ENCODE results near the gene MAP1LC3B.

DNA sequence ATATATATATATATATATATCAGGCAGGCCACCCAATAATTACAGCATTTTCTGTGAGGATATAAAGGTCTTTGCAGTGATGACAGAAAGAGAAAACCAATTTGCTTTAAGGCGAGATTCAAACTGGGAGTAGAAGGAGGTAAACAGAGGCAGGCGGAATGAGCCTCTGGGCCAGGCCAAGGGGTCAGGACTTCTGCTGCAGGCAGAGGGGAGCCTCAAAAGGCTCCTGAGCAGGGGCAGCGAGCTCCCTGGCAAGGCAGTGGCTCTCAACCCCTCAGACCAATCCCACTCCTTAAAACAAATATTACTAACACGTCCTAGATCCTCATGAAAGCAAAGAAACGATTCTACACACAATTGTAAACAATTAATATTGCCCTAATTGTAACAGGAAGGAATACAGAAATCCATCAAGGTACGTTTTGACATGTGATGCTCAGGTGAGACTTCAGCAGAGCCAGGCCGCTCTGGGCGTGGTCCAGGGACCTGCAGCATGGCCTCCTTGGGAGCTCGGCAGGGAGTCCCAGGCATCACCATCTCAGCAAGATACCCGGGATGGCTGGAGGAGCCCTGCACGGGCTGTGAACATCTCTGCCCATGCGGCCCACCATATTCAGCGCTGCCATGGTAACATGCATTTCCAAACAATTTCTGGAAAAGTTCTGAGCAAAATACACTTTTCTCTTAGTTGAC, 27.0 kb upstream of the MAP1LC3B start:
- no peak for TF ChIP-seq ZFP30 (CRISPR knock-in tag; IDR thresholded peaks at IDR 0.05)
- TF ChIP-seq PPARA (CRISPR knock-in tag; IDR thresholded peaks at IDR 0.05; ENCODE audit: borderline replicate concordance): no peak
- TF ChIP-seq, protein P1, sequence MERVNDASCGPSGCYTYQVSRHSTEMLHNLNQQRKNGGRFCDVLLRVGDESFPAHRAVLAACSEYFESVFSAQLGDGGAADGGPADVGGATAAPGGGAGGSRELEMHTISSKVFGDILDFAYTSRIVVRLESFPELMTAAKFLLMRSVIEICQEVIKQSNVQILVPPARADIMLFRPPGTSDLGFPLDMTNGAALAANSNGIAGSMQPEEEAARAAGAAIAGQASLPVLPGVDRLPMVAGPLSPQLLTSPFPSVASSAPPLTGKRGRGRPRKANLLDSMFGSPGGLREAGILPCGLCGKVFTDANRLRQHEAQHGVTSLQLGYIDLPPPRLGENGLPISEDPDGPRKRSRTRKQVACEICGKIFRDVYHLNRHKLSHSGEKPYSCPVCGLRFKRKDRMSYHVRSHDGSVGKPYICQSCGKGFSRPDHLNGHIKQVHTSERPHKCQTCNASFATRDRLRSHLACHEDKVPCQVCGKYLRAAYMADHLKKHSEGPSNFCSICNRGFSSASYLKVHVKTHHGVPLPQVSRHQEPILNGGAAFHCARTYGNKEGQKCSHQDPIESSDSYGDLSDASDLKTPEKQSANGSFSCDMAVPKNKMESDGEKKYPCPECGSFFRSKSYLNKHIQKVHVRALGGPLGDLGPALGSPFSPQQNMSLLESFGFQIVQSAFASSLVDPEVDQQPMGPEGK (CRISPR knock-in tag; IDR thresholded peaks at IDR 0.05; ENCODE audit: borderline replicate concordance): no peak
- TF ChIP-seq, protein P2, sequence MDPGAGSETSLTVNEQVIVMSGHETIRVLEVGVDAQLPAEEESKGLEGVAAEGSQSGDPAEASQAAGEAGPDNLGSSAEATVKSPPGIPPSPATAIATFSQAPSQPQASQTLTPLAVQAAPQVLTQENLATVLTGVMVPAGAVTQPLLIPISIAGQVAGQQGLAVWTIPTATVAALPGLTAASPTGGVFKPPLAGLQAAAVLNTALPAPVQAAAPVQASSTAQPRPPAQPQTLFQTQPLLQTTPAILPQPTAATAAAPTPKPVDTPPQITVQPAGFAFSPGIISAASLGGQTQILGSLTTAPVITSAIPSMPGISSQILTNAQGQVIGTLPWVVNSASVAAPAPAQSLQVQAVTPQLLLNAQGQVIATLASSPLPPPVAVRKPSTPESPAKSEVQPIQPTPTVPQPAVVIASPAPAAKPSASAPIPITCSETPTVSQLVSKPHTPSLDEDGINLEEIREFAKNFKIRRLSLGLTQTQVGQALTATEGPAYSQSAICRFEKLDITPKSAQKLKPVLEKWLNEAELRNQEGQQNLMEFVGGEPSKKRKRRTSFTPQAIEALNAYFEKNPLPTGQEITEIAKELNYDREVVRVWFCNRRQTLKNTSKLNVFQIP (CRISPR knock-in tag; IDR thresholded peaks at IDR 0.05; ENCODE audit: borderline replicate concordance, low read depth): no peak
- TF ChIP-seq ZC3H10 (CRISPR knock-in tag; IDR thresholded peaks at IDR 0.05): no peak
- TF ChIP-seq ZNF8 (CRISPR knock-in tag; IDR thresholded peaks at IDR 0.05): no peak
- no peak for TF ChIP-seq GLIS3 (CRISPR knock-in tag; IDR thresholded peaks at IDR 0.05)
- no peak for TF ChIP-seq ZFP3 (CRISPR knock-in tag; IDR thresholded peaks at IDR 0.05)
- TF ChIP-seq ESRRG (CRISPR knock-in tag; IDR thresholded peaks at IDR 0.05): no peak
- no peak for TF ChIP-seq ISL1 (CRISPR knock-in tag; IDR thresholded peaks at IDR 0.05)
- TF ChIP-seq TCF4 (CRISPR knock-in tag; IDR thresholded peaks at IDR 0.05; ENCODE audit: borderline replicate concordance): no peak
- TF ChIP-seq, protein P3, sequence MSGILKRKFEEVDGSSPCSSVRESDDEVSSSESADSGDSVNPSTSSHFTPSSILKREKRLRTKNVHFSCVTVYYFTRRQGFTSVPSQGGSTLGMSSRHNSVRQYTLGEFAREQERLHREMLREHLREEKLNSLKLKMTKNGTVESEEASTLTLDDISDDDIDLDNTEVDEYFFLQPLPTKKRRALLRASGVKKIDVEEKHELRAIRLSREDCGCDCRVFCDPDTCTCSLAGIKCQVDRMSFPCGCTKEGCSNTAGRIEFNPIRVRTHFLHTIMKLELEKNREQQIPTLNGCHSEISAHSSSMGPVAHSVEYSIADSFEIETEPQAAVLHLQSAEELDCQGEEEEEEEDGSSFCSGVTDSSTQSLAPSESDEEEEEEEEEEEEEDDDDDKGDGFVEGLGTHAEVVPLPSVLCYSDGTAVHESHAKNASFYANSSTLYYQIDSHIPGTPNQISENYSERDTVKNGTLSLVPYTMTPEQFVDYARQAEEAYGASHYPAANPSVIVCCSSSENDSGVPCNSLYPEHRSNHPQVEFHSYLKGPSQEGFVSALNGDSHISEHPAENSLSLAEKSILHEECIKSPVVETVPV (CRISPR knock-in tag; IDR thresholded peaks at IDR 0.05): no peak

Measured in SK-N-SH treated with all-trans-retinoic acid at 6 μM for 48 hours (cell line).